Mononuclear cell (primary cell): ENCODE data around the gene SLC22A25. TPM values are rescaled to one million over a fixed set of nuclear protein-coding genes. Genes with fewer than 3 reads are reported as not detected.
"Not testable (repeated sequence)": the region's sequence is repeated elsewhere in the genome, so short reads cannot be mapped to it uniquely, and the experiment has no call there.

Experiments used
- H3K27me3 ChIP-seq: 2 replicates; pipeline ENCODE4 v1.6.0; 2011; ENCODE audit warnings: low read length, control low read depth; ENCODE audit not compliant: insufficient read depth
- H3K4me1 ChIP-seq: 2 replicates; pipeline ENCODE4 v1.5.1; 2011; ENCODE audit warnings: mild to moderate bottlenecking, low read length, control low read depth; ENCODE audit not compliant: insufficient read depth
- H3K4me3 ChIP-seq: 2 replicates; pipeline ENCODE4 v1.5.1; 2011; ENCODE audit warnings: mild to moderate bottlenecking, low read length, moderate library complexity
- H3K9me3 ChIP-seq: 2 replicates; pipeline ENCODE4 v1.5.1; 2011; ENCODE audit warnings: low read depth, mild to moderate bottlenecking, control low read depth, low read length
- total RNA-seq: library from RNA; depleted of rRNA; stranded (reverse); fragments of >200 nt; gene quantifications from one replicate; pipeline ENCODE4 v1.2.3, GENCODE V29; 2012

The SLC22A25 gene
- not detected for total RNA-seq

- Histone ChIP-seq H3K27me3 (peaks cover 1% of the 10 kb centered on the region), H3K4me3 (no peak within 1 kb of the TSS), H3K9me3 (no peaks in the 10 kb centered on the region), H3K4me1 (no peaks in the 10 kb centered on the region)
These were observed at the start of gene SLC22A25 for GRCh38 chr11:63243533-63243932. TSS of gene SLC22A25 (minus strand) at chr11:63243599. CDS start at chr11:63229652, 13,947 bp downstream.

GRCh38 chr11:63290285-63290684, 46.9 kb upstream of the SLC22A25 start:
- Histone ChIP-seq H3K9me3 (peaks cover 5% of the 10 kb centered on the region), H3K4me1 (no peaks in the 10 kb centered on the region), H3K27me3 (no peaks in the 10 kb centered on the region), H3K4me3 (no peak overlapping the region)

- H3K4me1 ChIP-seq: no peaks in the 10 kb centered on the region
- peaks cover 5% of the 10 kb centered on the region for H3K9me3 ChIP-seq
- no peak overlapping the region for H3K4me3 ChIP-seq
- no peaks in the 10 kb centered on the region for H3K27me3 ChIP-seq
These were observed 46.3 kb upstream of the SLC22A25 start for GRCh38 chr11:63289658-63290057.

GRCh38 chr11:63282579-63282978, 39.2 kb upstream of the SLC22A25 start:
- no peaks in the 10 kb centered on the region for H3K4me1 ChIP-seq
- H3K9me3 ChIP-seq: no peaks in the 10 kb centered on the region
- peaks cover 12% of the 10 kb centered on the region for H3K27me3 ChIP-seq
- no peak overlapping the region for H3K4me3 ChIP-seq

GRCh38 chr11:63280920-63281319, 37.5 kb upstream of the SLC22A25 start:
- H3K9me3 ChIP-seq: no peaks in the 10 kb centered on the region
- H3K27me3 ChIP-seq: peaks cover 13% of the 10 kb centered on the region
- H3K4me1 ChIP-seq: no peaks in the 10 kb centered on the region
- H3K4me3 ChIP-seq: no peak overlapping the region

- Histone ChIP-seq H3K4me1 (no peaks in the 10 kb centered on the region), H3K27me3 (peaks cover 16% of the 10 kb centered on the region), H3K9me3 (no peaks in the 10 kb centered on the region), H3K4me3 (no peak overlapping the region)
These were observed 34.0 kb upstream of the SLC22A25 start for GRCh38 chr11:63277345-63277943.

- no peaks in the 10 kb centered on the region for H3K4me1 ChIP-seq
- H3K9me3 ChIP-seq: no peaks in the 10 kb centered on the region
- no peak overlapping the region for H3K4me3 ChIP-seq
- peaks cover 9% of the 10 kb centered on the region for H3K27me3 ChIP-seq
These were observed 31.4 kb upstream of the SLC22A25 start for GRCh38 chr11:63274776-63275175.

GRCh38 chr11:63273685-63274084, 30.3 kb upstream of the SLC22A25 start:
- Histone ChIP-seq H3K4me1 (no peaks in the 10 kb centered on the region), H3K9me3 (no peaks in the 10 kb centered on the region), H3K4me3 (no peak overlapping the region), H3K27me3 (peaks cover 9% of the 10 kb centered on the region)

GRCh38 chr11:63262547-63262946, 19.1 kb upstream of the SLC22A25 start:
- Histone ChIP-seq H3K4me3 (no peak overlapping the region), H3K4me1 (no peaks in the 10 kb centered on the region), H3K27me3 (peaks cover 2% of the 10 kb centered on the region), H3K9me3 (no peaks in the 10 kb centered on the region)

GRCh38 chr11:63251312-63251711, 7.9 kb upstream of the SLC22A25 start:
- Histone ChIP-seq H3K4me1 (no peaks in the 10 kb centered on the region), H3K27me3 (no peaks in the 10 kb centered on the region), H3K4me3 (no peak overlapping the region), H3K9me3 (no peaks in the 10 kb centered on the region)

GRCh38 chr11:63250162-63251050, 7.0 kb upstream of the SLC22A25 start:
- no peak overlapping the region for H3K4me3 ChIP-seq
- H3K4me1 ChIP-seq: no peaks in the 10 kb centered on the region
- H3K9me3 ChIP-seq: no peaks in the 10 kb centered on the region
- H3K27me3 ChIP-seq: no peaks in the 10 kb centered on the region

GRCh38 chr11:63248966-63249365, 5.6 kb upstream of the SLC22A25 start:
- Histone ChIP-seq H3K4me3 (no peak overlapping the region), H3K27me3 (no peaks in the 10 kb centered on the region), H3K4me1 (no peaks in the 10 kb centered on the region), H3K9me3 (no peaks in the 10 kb centered on the region)

- H3K27me3 ChIP-seq, H3K4me3 ChIP-seq, H3K4me1 ChIP-seq, H3K9me3 ChIP-seq: not testable (repeated sequence)
These were observed 4.0 kb upstream of the SLC22A25 start for GRCh38 chr11:63247237-63248002.

GRCh38 chr11:63246045-63246444, 2.6 kb upstream of the SLC22A25 start:
- no peaks in the 10 kb centered on the region for H3K4me1 ChIP-seq
- H3K9me3 ChIP-seq: no peaks in the 10 kb centered on the region
- H3K27me3 ChIP-seq: no peaks in the 10 kb centered on the region
- no peak overlapping the region for H3K4me3 ChIP-seq

- H3K9me3 ChIP-seq: no peaks in the 10 kb centered on the region
- H3K4me1 ChIP-seq: no peaks in the 10 kb centered on the region
- no peak overlapping the region for H3K4me3 ChIP-seq
- no peaks in the 10 kb centered on the region for H3K27me3 ChIP-seq
These were observed 1.5 kb upstream of the SLC22A25 start for GRCh38 chr11:63244862-63245261.
